Endothelial cell of umbilical vein (primary cell): ENCODE data around the gene LCN15. TPM values are rescaled to one million over a fixed set of nuclear protein-coding genes. Genes with fewer than 3 reads are reported as not detected.

Experiments used
- BruUV-seq: library from RNA; stranded (reverse); fragments of 400-500 nt; replicated peaks from 2 replicates; lab custom pipeline; 2021; lab: Mats Ljungman, UMichigan
- CTCF ChIA-PET: fragments of 300-600, 350-600 bp; sonication (Branson Sonifier 250); formaldehyde crosslinking; loops from one replicate; lab custom pipeline; 2021; ENCODE audit warnings: antibody characterized with exemption, inconsistent platforms; lab: Charles Lee
- POLR2A ChIA-PET: fragments of 300-600, 350-600 bp; sonication (Branson Sonifier 250); formaldehyde crosslinking; loops from one replicate; lab custom pipeline; 2021; ENCODE audit warnings: antibody characterized with exemption, inconsistent platforms; lab: Charles Lee
- DNase-seq: peaks from one replicate; pipeline ENCODE4 v3.0.0-alpha.2; 2011; ENCODE audit warnings: low read depth, low spot score
- FAIRE-seq: peaks from 2 replicates; lab custom pipeline; 2011; peaks lifted over from hg19 to GRCh38; lab: Jason Lieb, UNC
- H2AFZ ChIP-seq: 2 replicates; pipeline ENCODE4 v1.6.0; 2012; ENCODE audit warnings: low read depth, low read length, control low read depth, inconsistent platforms
- H3K27ac ChIP-seq: 2 replicates; pipeline ENCODE4 v1.5.1; 2011; ENCODE audit warnings: low read depth, mild to moderate bottlenecking, control low read depth, low read length, moderate library complexity; ENCODE audit not compliant: insufficient read depth
- H3K27me3 ChIP-seq, 2 experiments: 2 replicates each; pipeline versions ENCODE4 v1.6.0 to v1.6.1; 2011; ENCODE audit warnings: low read length in 2 of 2, mixed read lengths in 1 of 2; ENCODE audit not compliant: control insufficient read depth in 2 of 2, insufficient read depth in 2 of 2
- H3K36me3 ChIP-seq, 2 experiments: 2 replicates in 1 of 2; 3 replicates in 1 of 2; pipeline ENCODE4 v1.5.1; 2011; ENCODE audit warnings: low read length in 2 of 2, mild to moderate bottlenecking in 1 of 2, moderate library complexity in 1 of 2; ENCODE audit not compliant: control insufficient read depth in 2 of 2, insufficient read depth in 2 of 2; ENCODE audit errors: extremely low read depth in 1 of 2
- H3K4me1 ChIP-seq: 3 replicates; pipeline ENCODE4 v1.5.1; 2011; ENCODE audit warnings: mild to moderate bottlenecking, low read length; ENCODE audit not compliant: control insufficient read depth, insufficient read depth; ENCODE audit errors: extremely low read depth
- H3K4me2 ChIP-seq: 2 replicates; pipeline ENCODE4 v1.6.1; 2011; ENCODE audit warnings: low read length, control low read depth, mixed read lengths; ENCODE audit not compliant: insufficient read depth
- H3K4me3 ChIP-seq, 3 experiments: fragments of 200-600 bp in 1 of 3; sonication (generic), shearing (Covaris generic) in 1 of 3; replicated peaks in 1 of 3; 2 replicates each; pipeline ENCODE4 v1.5.1; 2011 to 2016; ENCODE audit warnings: control low read depth in 3 of 3, low read length in 3 of 3, mild to moderate bottlenecking in 2 of 3, inconsistent platforms in 1 of 3, low read depth in 1 of 3, moderate library complexity in 1 of 3; ENCODE audit not compliant: insufficient read depth in 1 of 3
- H3K79me2 ChIP-seq: 2 replicates; pipeline ENCODE4 v1.6.0; 2012; ENCODE audit warnings: low read length, inconsistent platforms; ENCODE audit not compliant: control insufficient read depth, insufficient read depth
- H3K9ac ChIP-seq: replicated peaks from 2 replicates; pipeline ENCODE3; 2011; ENCODE audit warnings: low read length, control low read depth; ENCODE audit not compliant: insufficient read depth; ENCODE audit errors: extremely low read depth
- H3K9me1 ChIP-seq: replicated peaks from 3 replicates; pipeline ENCODE4 v1.6.0; 2011; ENCODE audit warnings: mild to moderate bottlenecking, low read length; ENCODE audit not compliant: control insufficient read depth, insufficient read depth; ENCODE audit errors: extremely low read depth
- H3K9me3 ChIP-seq: replicated peaks from 2 replicates; pipeline ENCODE4 v1.5.1; 2012; ENCODE audit warnings: low read length, inconsistent platforms; ENCODE audit not compliant: control insufficient read depth, insufficient read depth
- H4K20me1 ChIP-seq: replicated peaks from 2 replicates; pipeline ENCODE3; 2011; ENCODE audit warnings: mild to moderate bottlenecking, low read length; ENCODE audit not compliant: control insufficient read depth, insufficient read depth; ENCODE audit errors: extremely low read depth
- CTCF ChIP-seq, 2 donors: IDR thresholded peaks; 1 replicate in 1 of 2; 2 replicates in 1 of 2; pipeline ENCODE4 v1.5.1; 2011; ENCODE audit warnings: low read length in 2 of 2, mild to moderate bottlenecking in 2 of 2, moderate library complexity in 2 of 2, control low read depth in 1 of 2, inconsistent platforms in 1 of 2, low read depth in 1 of 2; ENCODE audit not compliant: insufficient read depth in 1 of 2; ENCODE audit errors: extremely low read depth in 1 of 2
- EZH2 ChIP-seq: IDR thresholded peaks from 2 replicates; pipeline ENCODE4 v1.6.1; 2012; ENCODE audit warnings: borderline replicate concordance, low read depth, mild to moderate bottlenecking, moderate library complexity, low read length, inconsistent platforms; ENCODE audit not compliant: severe bottlenecking
- FOS ChIP-seq: IDR thresholded peaks from 2 replicates; pipeline ENCODE4 v1.6.1; 2011; ENCODE audit warnings: mild to moderate bottlenecking, low read length, moderate library complexity, borderline replicate concordance; ENCODE audit not compliant: insufficient read depth
- GATA2 ChIP-seq: IDR thresholded peaks from 2 replicates; pipeline ENCODE4 v1.7.0; 2011; ENCODE audit warnings: low read depth, mild to moderate bottlenecking, moderate library complexity, mixed read lengths, low read length; ENCODE audit not compliant: insufficient read length, insufficient read depth
- JUN ChIP-seq: IDR thresholded peaks from 2 replicates; pipeline ENCODE4 v1.6.1; 2011; ENCODE audit warnings: borderline replicate concordance, low read depth; ENCODE audit not compliant: insufficient read length, insufficient read depth
- MAX ChIP-seq: IDR thresholded peaks from 2 replicates; pipeline ENCODE4 v1.6.1; 2011; ENCODE audit not compliant: insufficient read depth, insufficient read length
- MYC ChIP-seq: IDR thresholded peaks from one replicate; pipeline ENCODE4 v1.6.1; 2011; ENCODE audit warnings: mild to moderate bottlenecking, low read depth, low read length
- POLR2A ChIP-seq: IDR thresholded peaks from 2 replicates; pipeline ENCODE4 v1.6.1; 2012; ENCODE audit warnings: low read depth, mild to moderate bottlenecking, control low read depth, low read length
- POLR2AphosphoS5 ChIP-seq: IDR thresholded peaks from 2 replicates; pipeline ENCODE4 v1.6.1; 2012; ENCODE audit warnings: low read depth, mild to moderate bottlenecking, control low read depth, low read length, moderate library complexity; ENCODE audit not compliant: insufficient read depth
- dilution Hi-C: fragments of 300-500 bp; cut with MboI; formaldehyde crosslinking; loops from one replicate; pipeline ENCODE4 v1.15.0; 2019; ENCODE audit warnings: low sequenced_read_pairs; ENCODE audit not compliant: extremely low pct_ligation_motif_present
- intact Hi-C: fragments of 100-400 bp; cut with micrococcal nuclease; formaldehyde crosslinking; loops from one replicate; pipeline ENCODE4 v1.10.0; 2022
- polyA plus RNA-seq, 4 experiments: library from polyadenylated mRNA; depleted of rRNA in 3 of 4; stranded (reverse) in 3 of 4; unstranded in 1 of 4; fragments of >200 nt; gene quantifications; 2 replicates each; pipeline versions ENCODE4 v1.2.1 to v1.2.3, GENCODE V29; 2011 to 2012; ENCODE audit warnings: missing spikeins in 1 of 4
- total RNA-seq: library from RNA; stranded (reverse); gene quantifications from 2 replicates; pipeline ENCODE4 v1.2.3, GENCODE V29; 2021

The LCN15 gene
- total and polyA plus RNA-seq, 2 donors (not counting 3 experiments of a cell fraction or from before 2014, with no cell fraction given), result not detected

- no peak for FAIRE-seq
- Histone ChIP-seq H3K36me3 (no peaks in the 10 kb centered on the region), H3K4me1 (peaks cover 13% of the 10 kb centered on the region), H3K9ac (no peak overlapping the region), H3K4me3 (no peak overlapping the region), H3K4me2 (no peak overlapping the region), H3K27ac (no peak overlapping the region), H3K9me3 (no peaks in the 10 kb centered on the region), H3K9me1 (no peaks in the 10 kb centered on the region), H3K27me3 (peaks cover 11% of the 10 kb centered on the region in 2 experiments), H2AFZ (no peak overlapping the region), H4K20me1 (no peaks in the 10 kb centered on the region), H3K79me2 (peaks cover 18% of the 10 kb centered on the region)
- ChIA-PET CTCF (no interaction called here), POLR2A (no interaction called here)
- no peak for DNase-seq
- no peak for TF ChIP-seq POLR2A
- BruUV-seq, result no TSS peak
- intact Hi-C loops, result loop anchor here (5.0 kb wide), 1 partner anchor 38 kb away; the partner anchor contains the start of gene AJM1
- dilution Hi-C loops, result loop anchor here (25.0 kb wide), 1 partner anchor 133 kb away; the partner anchor contains the start of genes C8G and FBXW5
Measured at GRCh38 chr9:136804509-136805206, 40.3 kb upstream of the LCN15 start.

GRCh38 chr9:136803551-136804508 lies 39.5 kb upstream of the LCN15 start:
- dilution Hi-C loops, result loop anchor here (25.0 kb wide), 1 partner anchor 133 kb away; the partner anchor contains the start of genes C8G and FBXW5
- Histone ChIP-seq H4K20me1 (no peaks in the 10 kb centered on the region), H3K4me3 (no peak overlapping the region), H3K79me2 (peaks cover 10% of the 10 kb centered on the region), H3K36me3 (no peaks in the 10 kb centered on the region), H3K9ac (no peak overlapping the region), H3K27me3 (peaks cover 18 to 19% of the 10 kb centered on the region in 2 experiments), H3K9me3 (no peaks in the 10 kb centered on the region), H3K4me2 (no peak overlapping the region), H2AFZ (no peak overlapping the region), H3K27ac (no peak overlapping the region), H3K9me1 (no peaks in the 10 kb centered on the region), H3K4me1 (peaks cover 7% of the 10 kb centered on the region)
- intact Hi-C loops, result no loop called here
- DNase-seq, result no peak
- BruUV-seq, result no TSS peak
- FAIRE-seq, result no peak
- TF ChIP-seq FOS, result no peak
- TF ChIP-seq MAX, result no peak
- no peak for TF ChIP-seq GATA2
- no peak for TF ChIP-seq JUN
- TF ChIP-seq MYC, result no peak
- TF ChIP-seq POLR2A, result no peak
- no peak for TF ChIP-seq CTCF (IDR thresholded peaks at IDR 0.05; ENCODE audit: extremely low read depth in 1 of 2, insufficient read depth in 1 of 2, low read depth in 1 of 2, low read length in 2 of 2)
- no peak for TF ChIP-seq POLR2AphosphoS5
- TF ChIP-seq EZH2, result no peak
- ChIA-PET POLR2A (no interaction called here), CTCF (no interaction called here)
